Frontal cortex (tissue), 4 donors: ENCODE measurements around the gene CCDC91. TPM values are rescaled to one million over a fixed set of nuclear protein-coding genes. Genes with fewer than 3 reads are reported as not detected.
A peak's percentile ranks its signal among the peaks of the same experiment; 100 is the strongest.
"Not testable (repeated sequence)": the region's sequence is repeated elsewhere in the genome, so short reads cannot be mapped to it uniquely, and the experiment has no call there.

Experiments
- DNase-seq, 2 donors: peaks; one replicate each; pipeline ENCODE4 v3.0.0; 2012; ENCODE audit warnings: low spot score in 2 of 2
- FAIRE-seq: peaks from 2 replicates; lab custom pipeline; 2012; peaks lifted over from hg19 to GRCh38; lab: Jason Lieb, UNC
- total RNA-seq: library from RNA; depleted of rRNA; stranded (reverse); fragments of >200 nt; gene quantifications from one replicate; pipeline ENCODE4 v1.2.3, GENCODE V29; 2014
- donor health status: control.
- donor health status: control.
- donor health status: control.

Gene CCDC91
- total RNA-seq, 1 donor from 2014 or later: 115 TPM

GRCh38 chr12:28340261-28341045 is 150.2 kb downstream of the CCDC91 start:
- DNase-seq: no peak
- FAIRE-seq: no peak

GRCh38 chr12:28343713-28344112 is 153.5 kb downstream of the CCDC91 start:
- FAIRE-seq (no peak), DNase-seq (no peak)

GRCh38 chr12:28346567-28346966 is 156.3 kb downstream of the CCDC91 start:
- DNase-seq (no peak), FAIRE-seq (no peak)

- FAIRE-seq (no peak), DNase-seq (no peak)
Measured at GRCh38 chr12:28349196-28349595, 158.9 kb downstream of the CCDC91 start.

- FAIRE-seq (no peak), DNase-seq (no peak)
Measured at GRCh38 chr12:28350502-28350901, 160.2 kb downstream of the CCDC91 start.

GRCh38 chr12:28351414-28351813 is 161.2 kb downstream of the CCDC91 start:
- FAIRE-seq (no peak), DNase-seq (no peak)

GRCh38 chr12:28355161-28355560 is 164.9 kb downstream of the CCDC91 start:
- DNase-seq: no peak
- no peak for FAIRE-seq

- no peak for FAIRE-seq
- DNase-seq: no peak
Measured at GRCh38 chr12:28360253-28360652, 170.0 kb downstream of the CCDC91 start.

- FAIRE-seq: no peak
- no peak for DNase-seq
Measured at GRCh38 chr12:28367326-28367725, 177.1 kb downstream of the CCDC91 start.

GRCh38 chr12:28367993-28368392 is 177.7 kb downstream of the CCDC91 start:
- DNase-seq: no peak

GRCh38 chr12:28369483-28369882 is 179.2 kb downstream of the CCDC91 start:
- FAIRE-seq (no peak), DNase-seq (no peak)

More at GRCh38 chr12:28367993-28368392, 177.7 kb downstream of the CCDC91 start:
- no peak for FAIRE-seq

- DNase-seq: no peak
- peak; percentile 44 for FAIRE-seq
Measured at GRCh38 chr12:28374556-28374955, 184.3 kb downstream of the CCDC91 start.

GRCh38 chr12:28378736-28379135 is 188.5 kb downstream of the CCDC91 start:
- FAIRE-seq: no peak
- no peak for DNase-seq

- FAIRE-seq: not testable (repeated sequence)
Measured at GRCh38 chr12:28379779-28380178, 189.5 kb downstream of the CCDC91 start.

GRCh38 chr12:28383368-28383767 is 193.1 kb downstream of the CCDC91 start:
- DNase-seq (no peak), FAIRE-seq (no peak)

More at GRCh38 chr12:28379779-28380178, 189.5 kb downstream of the CCDC91 start:
- not testable (repeated sequence) for DNase-seq

GRCh38 chr12:28388879-28389278 is 198.6 kb downstream of the CCDC91 start:
- FAIRE-seq (no peak), DNase-seq (no peak)

- DNase-seq: no peak
- peak; percentile 10 for FAIRE-seq
Measured at GRCh38 chr12:28390206-28390605, 199.9 kb downstream of the CCDC91 start.

- FAIRE-seq (no peak), DNase-seq (no peak)
Measured at GRCh38 chr12:28390761-28391385, 200.6 kb downstream of the CCDC91 start.

GRCh38 chr12:28409892-28410291 is 219.6 kb downstream of the CCDC91 start:
- no peak for FAIRE-seq

GRCh38 chr12:28413460-28414109 is 223.3 kb downstream of the CCDC91 start:
- no peak for DNase-seq

More at GRCh38 chr12:28409892-28410291, 219.6 kb downstream of the CCDC91 start:
- no peak for DNase-seq

GRCh38 chr12:28415755-28416154 is 225.5 kb downstream of the CCDC91 start:
- no peak for DNase-seq
- FAIRE-seq: no peak

More at GRCh38 chr12:28413460-28414109, 223.3 kb downstream of the CCDC91 start:
- no peak for FAIRE-seq
